Stimulated activated CD8-positive, alpha-beta memory T cell treated with anti-CD3 and anti-CD28 coated beads, Interleukin-4, amount 100 ng/mL, for 48 hours (primary cell): ENCODE data around the gene PLEKHS1.
"Not testable (repeated sequence)": the region's sequence is repeated elsewhere in the genome, so short reads cannot be mapped to it uniquely, and the experiment has no call there.

ENCODE experiments used
- DNase-seq: peaks from one replicate; pipeline ENCODE4 v3.0.0-alpha.2; 2020

Gene PLEKHS1

DNA sequence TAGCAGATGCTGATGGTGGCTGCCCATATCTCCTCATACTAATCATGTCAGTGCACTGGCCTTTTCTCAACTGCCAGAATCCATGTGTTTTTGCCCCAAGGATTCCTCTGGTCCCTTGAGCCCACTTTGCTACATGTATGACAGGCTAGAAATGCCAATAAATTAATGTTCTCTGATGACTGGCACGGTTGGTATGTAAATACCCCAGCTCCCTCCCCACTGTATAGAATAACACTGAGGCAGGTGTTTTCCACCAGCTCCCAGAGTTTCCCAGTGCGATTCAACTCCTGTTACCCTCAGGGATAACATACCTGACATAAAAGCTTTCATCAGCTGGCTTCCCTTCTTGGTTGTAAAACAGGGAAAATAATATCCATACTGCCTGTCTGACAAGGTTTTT is 9.0 kb upstream of the PLEKHS1 start:
- DNase-seq = no peak

DNA sequence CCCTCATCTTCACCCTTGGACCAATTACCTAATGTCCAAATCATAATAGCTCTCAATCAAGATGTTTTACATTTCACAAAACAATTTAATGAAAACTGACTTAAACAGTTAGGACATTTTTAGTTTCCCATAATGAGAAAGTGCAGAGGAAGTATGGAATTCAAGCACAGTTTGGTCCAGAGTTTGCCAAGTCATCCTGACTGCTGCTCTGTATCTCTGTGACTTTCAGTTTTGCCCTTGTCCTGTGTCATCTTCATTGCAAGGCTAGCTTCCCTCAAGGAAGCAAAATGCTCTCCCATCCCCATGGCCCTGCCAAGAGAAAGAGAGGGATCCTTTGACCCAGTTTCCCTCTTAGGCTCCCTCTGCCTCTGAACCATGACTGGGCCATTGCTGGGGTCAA is 7.9 kb upstream of the PLEKHS1 start:
- DNase-seq = no peak

DNA sequence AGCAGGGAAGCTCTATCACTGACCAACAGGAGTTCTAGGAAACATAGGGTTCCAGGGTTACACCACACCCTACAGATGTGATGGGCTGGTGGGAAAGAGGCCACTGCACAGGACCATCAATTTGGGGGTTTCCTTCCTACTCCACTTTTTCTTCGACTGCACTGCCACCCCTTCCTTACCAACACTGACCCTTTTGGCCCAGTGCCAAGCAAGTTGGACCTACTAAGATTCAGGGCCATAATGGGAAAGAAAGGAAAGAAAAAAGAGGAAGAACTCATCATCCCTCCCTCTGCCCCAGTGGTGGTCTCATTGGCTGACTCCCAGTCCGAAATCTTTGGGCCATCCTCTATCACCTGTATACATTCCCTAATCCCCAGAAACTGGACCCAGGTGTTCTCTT is 6.1 kb upstream of the PLEKHS1 start:
- DNase-seq = no peak

DNA sequence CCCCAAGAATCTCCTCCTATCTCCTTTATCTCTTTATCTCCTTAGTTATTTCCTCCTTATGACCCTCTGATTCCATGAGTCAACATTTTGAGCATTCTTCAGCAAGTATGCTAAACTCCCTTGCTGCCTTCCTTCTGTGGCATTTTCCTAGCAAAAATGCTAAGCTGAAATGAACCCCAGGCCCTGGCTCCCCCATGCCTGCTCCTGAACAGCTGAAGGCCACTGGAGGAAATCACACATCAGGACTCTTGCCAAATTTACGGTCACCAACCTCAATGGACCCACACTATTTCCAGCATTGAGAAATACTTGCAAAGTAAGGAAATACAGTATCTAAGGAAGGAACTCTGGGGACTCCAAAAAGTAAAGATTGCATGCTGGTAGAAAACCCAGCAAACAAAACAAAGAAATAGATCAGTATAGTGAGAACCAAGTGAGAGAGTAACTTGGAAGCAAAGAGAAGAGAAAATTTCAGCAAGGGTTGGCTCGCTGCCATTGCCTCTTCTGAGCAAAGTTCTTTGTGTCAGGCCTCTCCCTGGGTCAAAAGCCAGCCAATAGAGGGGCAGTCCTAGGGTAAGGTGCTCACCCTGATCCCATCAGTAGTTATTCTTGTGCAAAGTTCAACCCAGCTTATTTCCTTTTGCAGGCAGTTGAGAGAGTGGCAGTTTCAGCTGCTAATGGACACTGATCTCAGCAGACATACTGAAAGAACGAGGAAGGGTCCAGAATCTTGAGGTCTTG is 5.1 kb upstream of the PLEKHS1 start:
- DNase-seq = no peak

DNA sequence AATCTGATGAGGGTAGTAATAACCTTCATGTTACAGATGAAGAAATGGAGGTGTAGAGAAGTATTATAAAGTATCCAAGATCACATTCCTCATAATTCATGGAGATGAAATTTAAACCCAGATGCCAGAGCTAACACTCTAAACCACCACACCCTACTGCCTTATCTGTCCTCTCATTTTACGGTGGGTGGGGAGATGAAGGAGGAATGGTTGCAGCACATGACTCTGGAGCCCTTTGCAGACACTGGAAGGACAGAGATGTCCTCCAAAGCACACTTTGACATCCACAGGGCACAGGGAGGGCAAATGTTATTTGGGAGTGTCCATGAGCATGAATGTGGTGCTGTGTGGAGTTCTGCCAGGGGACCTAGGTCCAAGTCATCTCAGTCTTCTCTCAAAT is 1.1 kb downstream of the PLEKHS1 start:
- DNase-seq = no peak

DNA sequence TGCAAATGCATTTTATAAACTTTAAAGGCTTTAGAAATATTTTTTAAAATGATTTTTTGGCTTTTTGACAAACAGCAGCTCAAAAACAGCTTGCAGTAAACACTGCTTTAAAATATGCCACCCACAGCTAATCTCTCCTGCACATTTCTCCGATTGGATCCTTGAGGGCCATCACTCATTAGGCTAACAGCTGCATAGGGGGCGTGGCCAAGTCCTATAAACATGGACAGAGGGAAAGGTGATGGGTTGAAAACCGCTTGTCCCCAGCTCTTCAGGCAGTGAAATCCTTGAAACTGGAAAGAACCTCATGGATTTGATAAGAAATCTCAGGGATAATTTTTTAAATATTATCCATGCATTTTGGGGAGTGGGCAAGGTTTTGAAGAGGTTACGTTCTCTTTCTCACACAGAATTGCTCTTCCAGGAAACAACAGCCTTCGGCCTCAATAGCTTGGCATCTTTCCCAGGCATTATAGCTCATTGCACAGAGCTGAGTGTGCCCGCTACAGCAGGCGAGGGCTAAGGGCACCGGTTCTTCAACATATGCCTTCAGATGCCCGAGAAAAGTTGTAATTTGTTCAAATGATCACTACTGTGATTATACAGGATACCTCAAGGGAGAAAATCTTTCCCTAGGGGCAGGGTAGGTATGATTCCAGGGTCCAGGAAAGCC is 1.7 kb downstream of the PLEKHS1 start:
- DNase-seq = no peak

DNA sequence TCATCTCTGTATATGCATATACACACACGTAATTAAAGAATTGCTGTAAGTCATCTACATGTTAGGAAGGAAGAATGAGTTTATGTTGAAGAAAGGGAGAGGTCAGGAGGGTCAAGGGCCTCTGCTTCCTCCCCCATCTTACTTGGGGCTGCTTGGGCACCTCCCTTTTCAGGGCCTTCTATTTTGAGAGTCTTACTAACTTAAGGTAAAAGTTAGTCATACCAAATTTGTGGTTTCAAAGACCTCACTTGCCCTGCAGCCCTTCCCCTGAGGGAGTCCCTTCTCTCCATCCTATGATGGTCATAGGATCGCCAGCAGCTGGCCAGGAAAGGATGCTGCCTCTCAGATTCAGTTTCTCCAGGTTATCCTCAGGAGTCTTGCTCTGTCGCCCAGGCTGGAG is 2.6 kb downstream of the PLEKHS1 start:
- DNase-seq = no peak

DNA sequence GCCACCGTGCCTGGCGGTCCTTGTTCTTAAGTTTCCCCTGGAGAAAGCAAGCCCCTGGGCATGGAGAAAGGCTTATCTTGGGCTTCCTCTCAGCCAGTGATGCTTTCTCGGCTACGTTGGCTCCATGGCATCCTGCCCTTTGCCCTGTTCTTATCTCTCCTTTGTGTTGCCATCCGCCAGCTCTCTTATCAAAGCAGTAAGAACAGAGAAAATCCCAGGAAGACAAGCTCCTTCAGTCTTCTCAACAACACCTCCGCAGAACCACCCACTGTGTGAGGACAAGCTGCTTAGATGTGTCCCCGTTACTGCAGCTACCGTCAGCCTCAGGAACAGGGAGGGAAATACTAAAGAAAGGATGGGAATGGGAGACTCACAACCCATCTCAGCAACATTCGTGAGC is 3.3 kb downstream of the PLEKHS1 start:
- DNase-seq = no peak

DNA sequence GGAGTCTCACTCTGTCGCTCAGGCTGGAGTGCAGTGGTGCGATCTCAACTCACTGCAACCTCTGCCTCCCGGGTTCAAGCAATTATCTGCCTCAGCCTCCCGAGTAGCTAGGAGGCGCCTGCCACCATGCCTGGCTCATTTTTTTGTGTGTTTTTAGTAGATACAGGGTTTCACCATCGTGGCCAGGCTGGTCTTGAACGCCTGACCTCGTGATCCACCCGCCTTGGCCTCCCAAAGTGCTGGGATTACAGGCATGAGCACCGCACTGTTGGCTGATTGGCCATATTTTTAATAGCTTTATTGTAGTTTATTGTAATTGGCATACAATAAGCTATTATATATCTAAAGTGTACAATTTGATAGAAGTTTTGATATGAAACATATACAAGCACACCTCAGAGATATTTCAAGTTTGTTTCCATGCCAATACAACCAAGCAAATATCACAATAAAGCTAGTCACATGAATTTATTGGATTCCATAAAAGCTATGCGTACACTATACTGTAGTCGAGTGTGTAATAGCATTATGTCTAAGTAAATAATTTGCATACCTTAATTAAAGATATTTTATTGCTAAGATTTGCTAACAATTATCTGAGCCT is 5.6 kb downstream of the PLEKHS1 start:
- DNase-seq = no peak

DNA sequence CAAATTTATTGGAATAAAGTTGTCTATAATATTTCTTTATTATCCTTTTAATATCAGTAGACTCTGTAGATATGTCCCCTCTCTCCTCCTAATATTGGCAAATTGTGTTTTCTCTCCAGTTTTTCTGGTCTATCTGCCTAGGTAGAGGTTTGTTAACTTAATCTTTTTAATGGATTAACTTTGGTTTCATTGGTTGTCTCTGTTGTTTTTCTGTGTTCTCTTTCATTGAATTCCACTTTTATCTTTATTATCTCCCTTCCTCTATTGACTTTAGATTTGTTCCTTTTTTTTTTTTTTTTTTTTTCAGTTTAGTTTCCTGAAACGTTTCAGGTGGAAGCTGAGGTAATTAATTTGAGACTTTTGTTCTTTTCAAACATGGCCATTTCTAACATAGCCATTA is 10.6 kb downstream of the PLEKHS1 start:
- DNase-seq = no peak

DNA sequence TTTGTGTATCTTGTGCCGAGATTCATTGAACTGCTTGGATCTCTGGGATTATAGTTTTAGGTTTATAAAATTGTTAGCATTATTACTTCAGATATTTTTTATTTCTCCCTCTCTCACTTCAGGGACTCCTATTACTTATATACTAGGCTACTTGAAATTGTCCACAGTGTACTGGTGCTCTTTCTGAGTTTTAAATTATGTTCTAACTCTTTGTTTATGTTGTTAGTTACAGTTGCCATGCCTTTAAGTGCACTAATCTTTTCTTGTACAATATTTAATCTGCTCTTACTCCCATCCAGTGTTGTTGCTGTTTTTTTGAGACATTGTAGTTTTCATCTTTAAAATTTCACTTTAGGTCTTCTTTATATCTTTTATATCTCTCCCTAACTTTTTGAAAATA is 13.1 kb downstream of the PLEKHS1 start:
- DNase-seq = no peak

DNA sequence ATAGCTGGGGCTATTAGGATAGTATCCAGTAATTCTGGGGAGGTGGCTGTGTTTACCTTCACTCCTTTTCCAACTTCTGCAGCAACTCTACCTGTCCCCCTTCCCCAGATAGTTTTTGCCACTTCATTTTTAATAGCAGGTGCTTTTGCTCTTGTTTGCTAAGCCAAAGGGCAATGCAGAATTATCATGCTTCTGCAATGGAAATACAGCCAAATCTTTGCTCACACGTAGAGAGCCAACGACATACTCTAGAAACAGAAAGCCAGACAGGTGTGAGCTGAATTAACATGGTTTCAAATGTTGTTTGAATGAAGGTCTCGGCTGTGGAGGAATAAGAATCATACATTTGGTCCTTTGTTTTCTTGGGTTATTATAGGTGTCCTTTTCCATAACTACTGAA is 14.4 kb downstream of the PLEKHS1 start:
- no peak for DNase-seq

DNA sequence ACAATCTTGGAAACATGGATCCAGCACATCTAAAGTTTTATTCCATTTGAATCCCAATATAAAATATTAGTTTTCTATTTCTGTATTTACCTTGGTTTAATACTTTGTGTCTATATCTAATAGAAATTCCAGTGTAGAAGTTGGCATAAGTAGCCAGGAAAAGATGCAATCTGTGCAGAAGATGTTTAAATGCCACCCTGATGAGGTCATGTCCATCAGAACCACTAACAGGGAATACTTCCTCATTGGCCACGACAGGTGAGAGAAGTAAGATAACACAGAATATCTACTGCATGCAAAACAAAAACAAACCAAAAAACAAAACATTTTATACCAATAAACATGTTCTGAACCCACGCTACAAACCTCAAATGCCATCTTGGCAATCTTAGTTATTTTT is 15.7 kb downstream of the PLEKHS1 start:
- no peak for DNase-seq

DNA sequence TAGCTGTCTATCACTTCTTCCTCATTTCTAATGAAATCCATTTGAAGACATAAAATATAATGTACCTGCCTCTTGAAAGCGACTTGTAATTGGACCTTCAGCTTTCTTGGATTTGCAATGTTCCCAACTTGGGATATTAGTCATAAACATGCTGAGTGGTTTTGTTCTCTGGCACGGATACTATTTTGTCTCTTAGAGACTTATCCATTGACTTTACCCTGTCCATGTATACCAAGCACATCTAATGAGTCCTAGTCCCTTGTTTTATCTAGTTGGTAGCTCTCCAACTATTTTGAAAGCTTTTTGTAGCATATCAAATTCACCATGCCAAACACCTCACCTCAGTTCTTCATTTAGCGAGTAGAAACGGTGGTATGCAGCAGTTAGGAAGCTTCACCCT is 18.9 kb downstream of the PLEKHS1 start:
- no peak for DNase-seq

DNA sequence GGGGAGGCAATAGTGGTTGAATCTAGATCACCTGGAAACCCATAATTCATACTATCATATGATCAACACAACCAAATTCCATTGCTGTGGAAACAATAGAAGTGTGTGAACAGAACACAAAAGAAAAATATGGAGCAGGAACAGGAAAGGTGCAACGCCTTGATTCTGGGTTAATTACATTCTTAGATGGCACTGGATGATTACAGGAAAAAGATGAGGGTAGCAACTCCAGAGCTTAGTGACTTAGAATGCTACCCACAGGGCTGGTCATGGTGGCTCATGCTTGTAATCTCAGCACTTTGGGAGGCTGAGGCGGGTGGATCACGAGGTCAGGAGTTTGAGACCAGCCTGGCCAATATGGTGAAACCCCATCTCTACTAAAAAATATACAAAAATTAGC is 19.6 kb downstream of the PLEKHS1 start:
- not testable (repeated sequence) for DNase-seq

DNA sequence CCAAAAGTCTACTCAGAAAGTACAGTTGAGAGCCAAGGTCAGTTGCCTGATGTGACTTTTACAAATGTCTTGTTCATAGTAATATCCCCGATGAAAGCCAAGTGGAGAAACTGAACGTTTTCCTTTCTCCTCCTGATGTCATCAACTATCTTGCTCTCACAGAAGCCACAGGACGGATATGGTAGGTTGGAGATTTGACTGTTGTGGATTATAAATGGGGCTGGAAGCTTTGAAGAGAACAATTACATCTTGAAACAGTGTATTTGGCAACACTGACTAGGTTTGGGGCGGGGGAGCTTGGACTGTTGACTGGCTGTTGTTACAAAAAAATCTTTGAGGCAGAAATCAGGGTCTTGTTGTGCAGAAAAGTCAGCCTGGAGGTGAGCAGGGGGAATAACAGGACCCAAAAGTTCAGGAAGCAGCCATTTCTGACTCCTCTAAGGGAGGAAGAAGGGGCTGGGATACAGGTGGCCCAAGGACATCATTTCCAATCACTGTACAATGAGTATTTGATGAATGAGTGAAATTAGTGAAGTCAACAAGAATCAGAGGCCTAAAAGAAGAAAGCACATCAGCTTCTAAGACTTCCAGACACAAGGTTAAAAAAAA is 24.3 kb downstream of the PLEKHS1 start:
- no peak for DNase-seq

DNA sequence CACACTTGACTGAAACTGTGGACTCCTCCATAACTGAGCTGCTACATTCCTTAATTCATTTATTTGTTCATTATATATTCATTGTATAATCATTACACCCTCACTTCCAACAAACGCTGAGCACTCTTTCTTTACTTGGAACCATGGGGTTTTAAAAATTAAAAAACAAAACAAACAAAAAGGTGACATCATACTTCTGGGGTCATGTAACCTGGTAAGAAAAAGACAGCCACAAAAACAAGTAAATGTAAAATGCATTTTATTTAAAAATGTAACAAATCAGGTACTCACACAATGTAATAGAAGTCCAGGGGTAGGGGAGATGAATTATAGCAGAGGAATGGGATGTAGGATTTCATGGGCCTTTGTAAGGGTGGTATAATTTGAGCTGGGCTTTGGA is 25.1 kb downstream of the PLEKHS1 start:
- DNase-seq = no peak

DNA sequence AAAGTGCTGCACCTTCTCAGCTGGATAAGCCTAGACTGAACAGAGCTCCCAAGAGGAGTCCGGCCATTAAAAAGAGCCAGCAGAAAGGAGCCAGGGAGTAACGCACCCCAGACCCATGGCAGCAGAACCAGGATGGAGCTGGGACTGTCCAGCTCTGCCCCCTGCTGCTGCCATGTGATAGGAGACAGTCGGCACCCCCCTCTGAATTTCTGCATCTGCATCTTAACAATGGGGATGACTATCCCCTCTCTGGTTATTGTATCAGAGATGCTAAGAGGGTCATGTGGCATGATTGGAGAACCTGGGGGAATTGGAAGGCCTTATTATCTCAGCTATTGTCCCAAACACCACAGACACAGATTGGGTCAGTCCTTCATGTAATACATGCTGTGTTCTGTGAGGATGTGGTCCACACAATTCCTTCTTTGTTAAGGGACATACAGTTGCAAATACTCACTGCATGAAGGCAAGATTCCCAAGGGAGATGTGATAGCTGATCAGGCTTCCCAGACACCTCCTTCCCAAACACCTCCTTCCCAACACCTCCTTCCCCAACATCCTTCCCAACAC is 29.3 kb downstream of the PLEKHS1 start:
- no peak for DNase-seq

DNA sequence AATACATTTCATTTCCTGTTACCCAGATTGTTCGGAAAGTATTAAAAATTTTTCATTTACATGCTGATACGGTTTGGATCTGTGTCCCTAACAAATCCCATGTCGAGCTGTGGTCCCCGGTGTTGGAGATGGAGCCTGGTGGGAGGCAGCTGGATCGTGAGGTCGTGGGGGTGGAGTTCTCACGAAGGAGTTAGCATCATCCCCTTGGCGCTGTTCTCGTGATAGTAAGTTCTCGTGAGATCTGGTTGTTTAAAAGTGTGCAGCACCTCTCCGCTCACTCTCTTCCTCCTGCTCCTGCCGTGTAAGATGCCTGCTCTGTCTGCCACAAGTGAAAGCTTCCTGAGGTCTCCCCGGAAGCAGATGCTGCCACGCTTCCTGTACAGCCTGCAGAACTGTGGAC is 30.9 kb downstream of the PLEKHS1 start:
- no peak for DNase-seq

DNA sequence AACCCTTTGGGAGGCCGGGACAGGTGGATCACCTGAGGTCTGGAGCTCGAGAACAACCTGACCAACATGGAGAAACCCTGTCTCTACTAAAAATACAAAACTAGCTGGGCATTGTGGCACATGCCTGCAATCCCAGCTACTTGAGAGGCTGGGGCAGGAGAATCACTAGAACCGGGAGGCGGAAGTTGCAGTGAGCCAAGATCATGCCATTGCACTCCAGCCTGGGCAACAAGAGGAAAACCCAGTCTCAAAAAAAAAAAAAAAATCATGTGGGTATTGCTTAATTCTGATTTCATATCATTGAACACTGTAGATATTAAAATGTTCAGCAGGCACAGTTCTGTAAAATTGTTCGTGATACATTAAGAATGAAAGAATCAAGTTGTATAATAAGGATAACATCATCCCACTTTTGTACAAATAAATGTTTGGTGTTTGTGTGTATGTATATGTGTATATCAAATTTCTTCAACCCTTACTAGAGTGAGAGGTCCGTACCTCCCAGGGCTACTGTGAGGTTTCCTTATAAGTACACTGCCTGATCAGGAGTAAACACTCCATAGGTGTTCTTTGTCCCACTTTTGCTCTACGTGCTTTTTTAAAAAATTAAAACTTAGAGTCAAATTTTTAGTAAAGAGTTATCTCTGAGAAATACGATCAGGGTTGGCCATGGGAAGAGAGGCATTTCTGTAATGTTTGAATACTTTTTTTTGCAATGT is 31.7 kb downstream of the PLEKHS1 start:
- no peak for DNase-seq

DNA sequence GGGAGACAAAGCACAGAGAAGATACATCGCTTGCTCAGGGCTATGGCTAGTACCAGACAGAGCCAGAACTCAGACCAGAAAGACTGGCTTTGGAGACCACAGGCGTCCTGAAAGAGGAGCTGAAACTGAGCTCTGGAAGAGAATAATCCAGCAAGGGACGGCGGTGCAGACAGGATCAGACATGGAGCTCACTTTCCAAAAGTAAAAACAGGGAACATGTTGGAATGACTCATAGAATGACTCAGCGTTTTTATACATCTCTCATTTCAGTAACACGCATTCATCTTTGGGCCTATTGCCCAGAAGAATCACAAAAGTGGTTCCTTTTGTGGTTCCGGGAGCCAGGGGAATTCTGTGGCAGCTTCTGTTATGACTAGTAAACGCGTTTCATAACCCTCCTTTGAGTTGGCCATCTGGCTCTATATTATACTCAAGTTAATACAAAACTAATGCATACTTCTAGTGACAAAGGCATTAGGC is 37.2 kb downstream of the PLEKHS1 start:
- DNase-seq = no peak

DNA sequence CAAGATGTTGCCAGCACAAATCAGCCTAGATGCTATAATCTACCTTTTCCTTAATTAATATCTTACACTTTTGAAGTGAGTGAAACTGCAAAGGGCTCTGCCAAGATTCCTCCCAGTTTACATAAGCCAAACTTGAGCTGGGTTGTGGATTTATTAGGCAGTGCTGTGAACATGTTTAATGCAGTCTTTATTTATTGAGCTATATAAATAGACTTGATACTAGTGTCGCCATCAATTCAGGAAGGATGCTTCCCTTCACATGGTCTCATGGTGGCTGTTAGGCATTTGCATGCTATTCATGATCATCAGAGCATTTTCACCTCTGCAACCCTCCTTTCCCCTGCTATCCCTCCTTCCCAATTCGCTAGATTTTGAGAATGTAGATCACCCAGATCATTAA is 40.2 kb downstream of the PLEKHS1 start:
- no peak for DNase-seq

DNA sequence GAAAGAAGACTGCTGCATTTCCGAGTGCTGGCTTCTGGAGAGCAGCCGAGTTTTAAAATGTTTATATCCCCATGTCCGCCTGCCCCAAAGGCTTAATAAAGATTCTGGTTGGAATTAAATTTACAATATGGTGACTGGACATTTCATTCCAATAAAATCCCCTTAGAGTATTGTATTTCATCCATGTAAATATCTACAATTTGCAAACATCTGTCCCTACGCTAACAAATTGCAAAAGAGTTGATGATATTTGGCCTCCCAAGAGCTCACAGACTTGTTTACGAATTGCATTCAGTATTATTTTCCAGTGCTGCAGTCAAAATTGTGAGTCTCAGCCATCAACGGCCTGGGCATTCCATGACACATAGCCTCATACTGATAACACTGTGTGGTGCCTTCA is 50.1 kb downstream of the PLEKHS1 start:
- DNase-seq = no peak
